K562 (cell line): ENCODE results near the gene ERN1. TPM values are rescaled to one million over a fixed set of nuclear protein-coding genes. Genes with fewer than 3 reads are reported as not detected.

ENCODE experiments used
- AFF4 ChIP-seq: sonication (generic); formaldehyde crosslinking; IDR thresholded peaks from 2 replicates; pipeline ENCODE4 v1.8.0; 2023; ENCODE audit warnings: mild to moderate bottlenecking, missing genetic modification reagents
- CCNT2 ChIP-seq: IDR thresholded peaks from 2 replicates; pipeline ENCODE4 v1.6.1; 2011; ENCODE audit warnings: borderline replicate concordance, low read depth, mild to moderate bottlenecking, moderate library complexity, mixed read lengths, low read length; ENCODE audit not compliant: insufficient read length; ENCODE audit errors: extremely low read depth
- CTBP1 ChIP-seq: fragments of 450-650 bp; IDR thresholded peaks from 2 replicates; pipeline ENCODE4 v1.6.1; 2016; ENCODE audit warnings: borderline replicate concordance
- HDAC6 ChIP-seq: IDR thresholded peaks from 2 replicates; pipeline ENCODE4 v1.6.1; 2012; ENCODE audit warnings: low read depth, mild to moderate bottlenecking, control low read depth, inconsistent platforms, low read length, moderate library complexity
- HNRNPK ChIP-seq: fragments of 200-400 bp; formaldehyde crosslinking; IDR thresholded peaks from one replicate; pipeline ENCODE4 v1.6.1; 2018; ENCODE audit warnings: mild to moderate bottlenecking, low read depth, low read length; ENCODE audit not compliant: poor library complexity, severe bottlenecking
- MAFK ChIP-seq: IDR thresholded peaks from 2 replicates; pipeline ENCODE4 v1.6.1; 2011; ENCODE audit warnings: low read length, improper control_type of control experiment
- NRF1 ChIP-seq, 2 experiments: fragments of 450-650 bp; IDR thresholded peaks in 1 of 2; conservative IDR thresholded peaks in 1 of 2; 2 replicates each; pipeline ENCODE4 v1.6.1; 2014; ENCODE audit warnings: mild to moderate bottlenecking in 2 of 2
- SAFB ChIP-seq: fragments of 200-400 bp; formaldehyde crosslinking; IDR thresholded peaks from 2 replicates; pipeline ENCODE4 v1.6.1; 2017; ENCODE audit warnings: low read depth, low read length, borderline replicate concordance
- SETDB1 ChIP-seq: IDR thresholded peaks from one replicate; pipeline ENCODE4 v1.6.1; 2012; ENCODE audit warnings: low read length, control low read depth, inconsistent platforms
- SP1 ChIP-seq: sonication (generic); formaldehyde crosslinking; IDR thresholded peaks from 2 replicates; pipeline ENCODE4 v1.8.1; 2022; ENCODE audit warnings: mild to moderate bottlenecking, missing genetic modification reagents
- SREBF2 ChIP-seq: sonication (generic); formaldehyde crosslinking; IDR thresholded peaks from 2 replicates; pipeline ENCODE4 v1.4.0; 2020; ENCODE audit warnings: mild to moderate bottlenecking, missing genetic modification reagents
- TEAD1 ChIP-seq, 2 experiments: fragments of 450-650 bp in 1 of 2; sonication (generic) in 1 of 2; formaldehyde crosslinking; IDR thresholded peaks; 2 replicates each; pipeline versions ENCODE4 v1.4.0 to v1.8.0; 2020 to 2022; ENCODE audit warnings: mild to moderate bottlenecking in 2 of 2, missing genetic modification reagents in 1 of 2
- THRAP3 ChIP-seq: fragments of 450-650 bp; IDR thresholded peaks from 2 replicates; pipeline ENCODE4 v1.6.1; 2016; ENCODE audit warnings: mild to moderate bottlenecking, inconsistent platforms, borderline replicate concordance
- ZBTB2 ChIP-seq: fragments of 450-650 bp; IDR thresholded peaks from 2 replicates; pipeline ENCODE4 v1.6.1; 2016; ENCODE audit warnings: antibody characterized with exemption
- ZHX1 ChIP-seq: fragments of 150-350 bp; conservative IDR thresholded peaks from 2 replicates; pipeline ENCODE4 v1.6.1; 2014; ENCODE audit warnings: low read length
- ZNF140 ChIP-seq: fragments of 250-450 bp; sonication (Bioruptor Pico); IDR thresholded peaks from 2 replicates; pipeline ENCODE4 v1.8.0; 2021; ENCODE audit warnings: moderate library complexity, mild to moderate bottlenecking, inconsistent platforms
- ZNF165 ChIP-seq: fragments of 250-450 bp; sonication (Bioruptor Pico); IDR thresholded peaks from 2 replicates; pipeline ENCODE4 v1.4.0; 2020; ENCODE audit warnings: borderline replicate concordance
- ZNF830 ChIP-seq: fragments of 250-450 bp; sonication (Bioruptor Pico); IDR thresholded peaks from 2 replicates; pipeline ENCODE4 v1.5.0; 2021; ENCODE audit warnings: mild to moderate bottlenecking
- polyA plus RNA-seq, 8 experiments: library from polyadenylated mRNA; depleted of rRNA in 4 of 8; stranded (reverse) in 5 of 8; unstranded in 3 of 8; fragments of >200 nt; fragmentation: Nextera tagmentation in 2 of 8; fragmentation: Illumina TruSeq in 1 of 8; extraction: Ambion mirVana in 2 of 8; extraction: Trizol in 1 of 8; gene quantifications; 2 replicates each; pipeline versions ENCODE4 v1.2.1 to v1.2.3, GENCODE V29; 2011 to 2014; ENCODE audit warnings: inconsistent platforms in 1 of 8, missing spikeins in 1 of 8
- total RNA-seq, 7 experiments: library from RNA; depleted of rRNA in 6 of 7; stranded (reverse); fragments of >200 nt in 6 of 7; fragmentation: Illumina TruSeq in 2 of 7; extraction: Trizol in 2 of 7; gene quantifications; 2 replicates each; pipeline versions ENCODE4 v1.2.1 to v1.2.3, GENCODE V29; 2011 to 2021; ENCODE audit warnings: low replicate concordance in 1 of 7

ERN1 gene
- total and polyA plus RNA-seq, 9 of the 15 experiments (the other 6 are each of a cell fraction or from before 2014, with no cell fraction given), result 2.1 to 22.5 (median 7.3) TPM

- TF ChIP-seq NRF1 (conservative IDR thresholded peaks at IDR 0.05 in 1 of 2, IDR thresholded peaks at IDR 0.05 in 1 of 2) (no peak), ZNF140 (CRISPR knock-in tag) (no peak), CTBP1 (peak; percentile 87; the same call in 1 of the 2 replicates), AFF4 (CRISPR knock-in tag) (peak; percentile 89; the same call in 1 of the 2 replicates), ZBTB2 (no peak; the same call in 1 of the 2 replicates), CCNT2 (no peak), SAFB (no peak), HNRNPK (no peak), HDAC6 (no peak), SETDB1 (no peak), ZNF165 (CRISPR knock-in tag) (no peak), ZHX1 (no peak), SREBF2 (CRISPR knock-in tag) (no peak), ZNF830 (CRISPR knock-in tag) (no peak), TEAD1 (CRISPR knock-in tag; IDR thresholded peaks at IDR 0.05) (peak in 1 of 2 experiments; percentile 20; a peak in 1 of 4 replicates), SP1 (CRISPR knock-in tag) (no peak), THRAP3 (no peak), MAFK (no peak)
These were observed 47.8 kb downstream of the ERN1 start (continued) for GRCh38 chr17:64081802-64082799.
